Liver (tissue), 3 donors: Measurements from ENCODE around the gene GPR171.

ENCODE experiments used
- ATF3 ChIP-seq: IDR thresholded peaks from 2 replicates; pipeline ENCODE4 v1.6.1; 2016; ENCODE audit warnings: antibody characterized with exemption
- CTCF ChIP-seq: fragments of 150-350 bp; IDR thresholded peaks from 2 replicates; pipeline ENCODE4 v1.5.1; 2017; ENCODE audit warnings: improper control_type of control experiment, low read depth, low read length; ENCODE audit not compliant: missing input control
- EGR1 ChIP-seq, 2 donors: IDR thresholded peaks; 2 replicates each; pipeline ENCODE4 v1.6.1; 2016 to 2018; ENCODE audit warnings: antibody characterized with exemption in 2 of 2, low read depth in 2 of 2
- GABPA ChIP-seq, 2 donors: IDR thresholded peaks in 1 of 2; conservative IDR thresholded peaks in 1 of 2; 2 replicates each; pipeline ENCODE4 v1.6.1; 2016; ENCODE audit warnings: antibody characterized with exemption in 2 of 2, mild to moderate bottlenecking in 1 of 2, moderate library complexity in 1 of 2
- JUND ChIP-seq, 2 donors: IDR thresholded peaks; 2 replicates each; pipeline ENCODE4 v1.6.1; 2016; ENCODE audit warnings: antibody characterized with exemption in 2 of 2
- RAD21 ChIP-seq, 2 donors: IDR thresholded peaks; 2 replicates each; pipeline ENCODE4 v1.6.1; 2016; ENCODE audit warnings: antibody characterized with exemption in 2 of 2, mild to moderate bottlenecking in 2 of 2
- RXRA ChIP-seq, 2 donors: IDR thresholded peaks; 2 replicates each; pipeline ENCODE4 v1.6.1; 2017 to 2018; ENCODE audit warnings: antibody characterized with exemption in 2 of 2, mild to moderate bottlenecking in 1 of 2
- SP1 ChIP-seq: IDR thresholded peaks from 2 replicates; pipeline ENCODE4 v1.6.1; 2018; ENCODE audit warnings: antibody characterized with exemption, mild to moderate bottlenecking
- TAF1 ChIP-seq: conservative IDR thresholded peaks from 2 replicates; pipeline ENCODE4 v1.6.1; 2016; ENCODE audit warnings: antibody characterized with exemption, mild to moderate bottlenecking
- ZBTB33 ChIP-seq: IDR thresholded peaks from 2 replicates; pipeline ENCODE4 v1.6.1; 2016; ENCODE audit warnings: antibody characterized with exemption
- donor health status: healthy.
- donor health status: healthy.

- TF ChIP-seq ZBTB33: no peak
- TF ChIP-seq RAD21 (IDR thresholded peaks at IDR 0.05): no peak
- TF ChIP-seq GABPA (IDR thresholded peaks at IDR 0.05 in 1 of 2, conservative IDR thresholded peaks at IDR 0.05 in 1 of 2): no peak
- no peak for TF ChIP-seq CTCF
- TF ChIP-seq TAF1: no peak
- TF ChIP-seq JUND (IDR thresholded peaks at IDR 0.05): no peak
- no peak for TF ChIP-seq EGR1 (IDR thresholded peaks at IDR 0.05; ENCODE audit: low read depth in 2 of 2)
- TF ChIP-seq ATF3: no peak
- no peak for TF ChIP-seq RXRA (IDR thresholded peaks at IDR 0.05)
- no peak for TF ChIP-seq SP1
Measured at GRCh38 chr3:151225040-151225975, 22.3 kb upstream of the GPR171 start.
